ENCODE results near the gene METTL25.

The METTL25 gene

DNA sequence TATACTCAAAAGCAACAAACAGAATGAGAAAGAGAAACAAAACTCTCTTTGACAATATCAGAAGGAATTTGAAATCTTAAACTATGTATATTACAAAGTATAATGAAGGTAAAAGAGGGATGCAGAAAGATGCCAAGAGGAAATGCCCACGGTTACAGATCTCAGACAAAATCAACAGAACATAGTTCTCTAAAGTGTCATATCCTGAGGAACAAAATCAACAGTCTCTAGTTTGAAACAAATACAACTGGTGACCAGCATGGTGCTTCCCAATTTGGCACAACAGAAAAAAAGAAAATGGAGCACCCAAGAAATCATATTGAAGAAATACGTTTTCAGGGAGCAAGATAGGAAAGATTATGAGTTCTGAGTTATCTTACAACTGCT lies 116.5 kb downstream of the METTL25 start:
- no peak for DNase-seq (ENCODE audit: extremely low read depth, low read depth)
- no peak overlapping the region for H3K4me3 ChIP-seq (replicated peaks; ENCODE audit: low read depth, low read length)
- TF ChIP-seq, protein P1, sequence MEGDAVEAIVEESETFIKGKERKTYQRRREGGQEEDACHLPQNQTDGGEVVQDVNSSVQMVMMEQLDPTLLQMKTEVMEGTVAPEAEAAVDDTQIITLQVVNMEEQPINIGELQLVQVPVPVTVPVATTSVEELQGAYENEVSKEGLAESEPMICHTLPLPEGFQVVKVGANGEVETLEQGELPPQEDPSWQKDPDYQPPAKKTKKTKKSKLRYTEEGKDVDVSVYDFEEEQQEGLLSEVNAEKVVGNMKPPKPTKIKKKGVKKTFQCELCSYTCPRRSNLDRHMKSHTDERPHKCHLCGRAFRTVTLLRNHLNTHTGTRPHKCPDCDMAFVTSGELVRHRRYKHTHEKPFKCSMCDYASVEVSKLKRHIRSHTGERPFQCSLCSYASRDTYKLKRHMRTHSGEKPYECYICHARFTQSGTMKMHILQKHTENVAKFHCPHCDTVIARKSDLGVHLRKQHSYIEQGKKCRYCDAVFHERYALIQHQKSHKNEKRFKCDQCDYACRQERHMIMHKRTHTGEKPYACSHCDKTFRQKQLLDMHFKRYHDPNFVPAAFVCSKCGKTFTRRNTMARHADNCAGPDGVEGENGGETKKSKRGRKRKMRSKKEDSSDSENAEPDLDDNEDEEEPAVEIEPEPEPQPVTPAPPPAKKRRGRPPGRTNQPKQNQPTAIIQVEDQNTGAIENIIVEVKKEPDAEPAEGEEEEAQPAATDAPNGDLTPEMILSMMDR (IDR thresholded peaks at IDR 0.05; ENCODE audit: low read depth, low read length, missing control alignments): no peak

DNA sequence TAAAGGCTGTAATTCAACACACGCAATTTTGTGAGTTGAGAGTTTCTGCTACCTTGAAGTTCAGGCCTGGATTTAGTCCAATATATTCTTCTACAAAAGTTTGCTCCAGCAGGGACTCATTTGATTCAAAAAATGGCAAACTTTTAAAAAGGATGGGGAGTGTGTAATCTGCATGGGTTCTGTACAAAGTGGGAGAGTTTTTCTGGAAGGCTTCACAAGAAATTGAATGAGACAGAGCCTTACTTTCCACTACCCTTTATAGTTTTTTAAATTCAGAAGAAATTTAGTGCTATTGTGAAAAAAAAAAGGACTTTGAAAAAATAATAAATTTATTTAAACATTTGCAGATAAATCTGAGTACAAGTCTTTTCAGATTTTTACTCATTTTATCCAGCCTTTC lies 116.9 kb downstream of the METTL25 start:
- H3K4me3 ChIP-seq (replicated peaks; ENCODE audit: low read depth, low read length): no peak overlapping the region
- DNase-seq (ENCODE audit: extremely low read depth, low read depth): no peak
- TF ChIP-seq, protein P1 (IDR thresholded peaks at IDR 0.05; ENCODE audit: low read depth, low read length, missing control alignments): no peak

DNA sequence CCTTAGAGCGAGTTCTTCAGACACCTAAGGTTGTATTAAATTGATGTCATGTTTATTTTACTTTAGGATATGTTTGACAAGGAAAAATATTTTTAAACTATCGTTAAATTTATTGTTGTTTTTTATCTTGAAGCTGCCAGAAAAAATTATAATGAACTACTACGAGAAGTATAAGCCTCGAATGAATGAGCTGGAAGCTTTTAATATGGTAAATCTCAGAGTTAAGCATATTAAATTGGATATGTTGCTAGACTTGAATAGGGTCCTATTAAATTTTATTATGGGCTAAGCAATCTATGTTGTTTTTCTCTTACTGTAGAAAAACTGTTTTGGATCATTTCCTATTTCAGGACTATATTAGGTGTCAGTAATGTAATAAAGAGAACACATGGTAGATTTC lies 118.2 kb downstream of the METTL25 start:
- TF ChIP-seq, protein P1 (IDR thresholded peaks at IDR 0.05; ENCODE audit: low read depth, low read length, missing control alignments): no peak
- H3K4me3 ChIP-seq (replicated peaks; ENCODE audit: low read depth, low read length): no peak overlapping the region
- DNase-seq (ENCODE audit: extremely low read depth, low read depth): no peak

DNA sequence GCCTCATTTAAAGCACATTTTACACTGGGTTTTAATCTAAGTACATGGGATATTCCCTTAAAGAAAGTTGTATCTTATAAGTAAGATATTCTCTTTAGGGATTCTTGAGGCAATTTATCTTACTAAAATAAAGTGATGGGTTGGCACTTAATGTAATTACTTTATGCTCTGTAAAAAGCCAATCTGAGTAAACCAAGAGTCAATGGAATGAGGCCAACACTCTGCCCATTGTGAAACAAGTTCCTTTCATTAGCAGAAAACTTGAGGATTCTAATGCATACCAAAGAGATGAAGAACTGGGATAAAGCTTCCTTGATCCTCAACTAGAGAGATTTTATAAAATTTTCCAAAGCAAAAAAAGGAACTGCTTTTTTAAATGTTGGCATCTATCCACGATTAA lies 121.2 kb downstream of the METTL25 start:
- no peak overlapping the region for H3K4me3 ChIP-seq (replicated peaks; ENCODE audit: low read depth, low read length)
- TF ChIP-seq, protein P1 (IDR thresholded peaks at IDR 0.05; ENCODE audit: low read depth, low read length, missing control alignments): no peak
- no peak for DNase-seq (ENCODE audit: extremely low read depth, low read depth)

DNA sequence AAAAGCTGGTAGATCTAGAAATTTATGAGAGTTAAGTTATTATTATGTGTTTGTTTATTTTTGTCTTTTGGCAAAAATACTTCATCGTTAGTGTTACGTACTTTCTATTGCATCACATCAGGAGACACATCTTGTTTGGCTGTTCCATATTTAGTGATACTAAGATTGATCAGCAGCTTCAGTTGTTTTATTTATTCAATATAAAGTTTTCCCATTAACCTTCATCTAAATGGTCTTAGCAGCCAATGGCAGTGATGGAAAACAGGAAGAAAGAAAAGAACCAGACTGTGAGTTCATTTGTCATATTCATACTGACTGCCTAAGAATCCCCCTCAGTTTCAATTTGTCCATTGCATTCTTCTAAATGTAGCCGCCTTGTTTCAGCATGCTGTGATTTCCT lies 122.3 kb downstream of the METTL25 start:
- no peak overlapping the region for H3K4me3 ChIP-seq (replicated peaks; ENCODE audit: low read depth, low read length)
- DNase-seq (ENCODE audit: extremely low read depth, low read depth): no peak
- TF ChIP-seq, protein P1 (IDR thresholded peaks at IDR 0.05; ENCODE audit: low read depth, low read length, missing control alignments): no peak

DNA sequence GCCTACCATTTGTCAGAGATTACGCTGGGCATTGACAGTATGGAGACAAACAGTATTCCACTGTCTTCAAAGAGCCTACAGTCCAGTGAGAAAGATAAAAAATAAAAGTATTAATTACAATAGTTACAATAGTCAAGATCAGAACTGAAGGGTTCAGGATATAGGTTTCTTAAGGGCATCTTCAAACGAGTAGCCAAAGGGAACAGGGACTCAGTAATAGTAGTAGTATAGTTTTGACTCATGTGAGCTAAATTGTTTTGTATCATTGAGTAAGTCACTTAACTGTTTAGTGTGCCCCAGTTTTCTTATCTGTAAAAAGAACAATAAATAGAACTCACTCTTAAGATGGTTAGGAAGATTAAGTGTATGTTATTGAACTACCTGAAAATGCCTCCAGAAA lies 123.6 kb downstream of the METTL25 start:
- no peak for DNase-seq (ENCODE audit: extremely low read depth, low read depth)
- TF ChIP-seq, protein P1 (IDR thresholded peaks at IDR 0.05; ENCODE audit: low read depth, low read length, missing control alignments): no peak
- H3K4me3 ChIP-seq (replicated peaks; ENCODE audit: low read depth, low read length): no peak overlapping the region

DNA sequence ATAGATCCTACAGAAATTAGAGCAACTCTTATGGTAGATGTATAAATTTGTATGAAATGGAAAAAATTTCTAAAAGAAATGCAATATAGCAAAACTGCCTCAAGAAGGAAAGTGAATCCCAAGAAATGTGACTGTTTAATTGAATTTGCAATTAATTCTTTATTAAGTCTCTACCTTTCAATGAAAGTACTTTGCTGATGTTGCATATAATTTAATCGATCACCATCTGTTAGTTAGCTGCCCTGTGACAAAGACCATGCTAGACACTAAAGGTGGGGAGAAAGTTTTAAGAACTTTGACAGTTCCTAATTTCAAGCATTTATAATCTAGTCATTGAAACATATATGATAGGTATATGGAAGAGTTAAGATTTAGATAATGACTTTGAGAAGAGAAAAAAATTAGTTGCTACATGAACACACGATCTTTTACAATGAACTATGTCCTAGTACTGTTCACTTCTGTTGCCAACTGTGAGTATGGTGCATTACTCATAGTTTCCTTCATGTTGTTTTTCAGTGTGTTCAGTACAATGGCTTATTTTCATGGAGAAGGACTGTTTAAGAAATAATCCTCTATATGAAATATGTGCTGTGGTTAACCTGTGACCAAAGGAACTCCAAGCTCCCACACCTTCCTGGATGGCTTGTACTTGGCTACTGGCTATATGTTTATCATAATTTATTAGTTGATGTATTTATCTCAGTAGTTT lies 128.4 kb downstream of the METTL25 start:
- TF ChIP-seq, protein P1 (IDR thresholded peaks at IDR 0.05; ENCODE audit: low read depth, low read length, missing control alignments): no peak
- H3K4me3 ChIP-seq (replicated peaks; ENCODE audit: low read depth, low read length): no peak overlapping the region
- DNase-seq (ENCODE audit: extremely low read depth, low read depth): no peak

Measured in HFF-Myc (cell line).